Activated naive CD8-positive, alpha-beta T cell (primary cell): ENCODE results near the gene ANKRD55.

Experiments
- H3K27ac Mint-ChIP-seq: one replicate; pipeline ENCODE4 v1.8.0; 2021; ENCODE audit warnings: mixed read lengths
- H3K27me3 Mint-ChIP-seq: one replicate; pipeline ENCODE4 v1.8.0; 2021; ENCODE audit warnings: mixed read lengths
- H3K36me3 Mint-ChIP-seq: one replicate; pipeline ENCODE4 v1.8.0; 2021; ENCODE audit warnings: mixed read lengths
- H3K4me1 Mint-ChIP-seq: one replicate; pipeline ENCODE4 v1.8.0; 2021; ENCODE audit warnings: low read depth, mixed read lengths
- H3K4me3 Mint-ChIP-seq: one replicate; pipeline ENCODE4 v1.8.0; 2021; ENCODE audit warnings: mild to moderate bottlenecking, mixed read lengths
- H3K9me3 Mint-ChIP-seq: one replicate; pipeline ENCODE4 v1.8.0; 2021; ENCODE audit warnings: low read depth, mixed read lengths

The ANKRD55 gene

GRCh38 chr5:56072863-56073766, 160.0 kb downstream of the ANKRD55 start:
- H3K9me3 Mint-ChIP-seq: no peaks in the 10 kb centered on the region
- no peaks in the 10 kb centered on the region for H3K27me3 Mint-ChIP-seq
- no peak overlapping the region for H3K4me3 Mint-ChIP-seq
- no peaks in the 10 kb centered on the region for H3K36me3 Mint-ChIP-seq
- peak overlapping the region; percentile 59 for H3K27ac Mint-ChIP-seq
- peaks cover 69% of the 10 kb centered on the region for H3K4me1 Mint-ChIP-seq

DNA sequence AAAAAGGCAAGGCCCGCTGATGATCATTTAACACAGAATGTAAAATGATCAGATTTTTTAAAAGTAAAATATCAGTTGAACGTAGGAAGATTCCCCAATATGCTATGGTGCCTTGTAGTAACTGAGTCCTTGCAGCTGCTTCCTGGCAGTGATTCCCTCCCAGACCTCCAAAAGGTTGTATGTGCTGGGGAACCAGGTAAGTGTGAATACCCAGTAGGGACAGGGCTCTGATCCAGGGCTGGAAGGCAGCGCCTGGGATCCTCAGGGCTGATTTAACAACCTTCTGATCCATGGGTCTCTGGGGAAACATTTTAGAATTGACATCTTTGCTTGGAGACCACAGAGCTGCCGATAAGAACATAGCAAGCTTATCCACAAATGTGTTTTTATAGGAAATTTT, 161.7 kb downstream of the ANKRD55 start:
- peak overlapping the region; percentile 55 for H3K4me3 Mint-ChIP-seq
- peaks cover 73% of the 10 kb centered on the region for H3K4me1 Mint-ChIP-seq
- H3K27me3 Mint-ChIP-seq: no peaks in the 10 kb centered on the region
- H3K27ac Mint-ChIP-seq: peak overlapping the region; percentile 87
- no peaks in the 10 kb centered on the region for H3K9me3 Mint-ChIP-seq
- H3K36me3 Mint-ChIP-seq: peaks cover 2% of the 10 kb centered on the region

DNA sequence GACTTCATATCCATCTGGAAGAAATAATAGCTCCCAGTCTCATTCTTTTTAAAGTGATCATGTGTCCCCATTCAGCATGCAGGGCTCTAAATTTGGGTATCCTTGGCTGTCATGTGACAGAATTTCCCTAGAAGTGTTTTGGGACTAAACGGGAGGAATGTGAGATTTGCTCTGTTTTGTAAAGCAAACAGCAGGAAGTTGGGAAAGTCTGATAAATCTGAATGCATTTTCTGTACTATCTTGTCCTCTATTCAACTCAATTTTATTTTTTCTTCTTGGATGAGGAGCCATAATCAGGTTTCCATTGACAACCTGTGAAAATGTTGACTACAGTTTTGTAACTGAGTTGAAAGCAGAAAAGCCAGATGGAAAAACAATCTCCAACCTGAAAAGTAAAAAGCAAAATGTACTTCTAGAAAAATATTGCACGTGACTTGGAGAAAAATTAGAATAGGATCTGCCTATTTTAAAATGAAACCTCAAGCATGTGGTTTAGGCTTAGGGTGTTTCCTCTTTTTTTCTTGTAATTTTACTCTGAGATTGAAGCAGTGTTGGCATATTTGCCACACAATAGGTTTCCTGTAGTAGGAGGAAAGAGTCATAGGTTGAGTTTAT, 162.2 kb downstream of the ANKRD55 start:
- Mint-ChIP-seq H3K27me3 (no peaks in the 10 kb centered on the region), H3K36me3 (peaks cover 2% of the 10 kb centered on the region), H3K4me1 (peaks cover 72% of the 10 kb centered on the region), H3K9me3 (no peaks in the 10 kb centered on the region), H3K4me3 (peak overlapping the region; percentile 55), H3K27ac (peak overlapping the region; percentile 87)

GRCh38 chr5:56069652-56070226, 163.4 kb downstream of the ANKRD55 start:
- Mint-ChIP-seq H3K36me3 (peaks cover 2% of the 10 kb centered on the region), H3K27ac (no peak overlapping the region), H3K27me3 (no peaks in the 10 kb centered on the region), H3K4me3 (no peak overlapping the region), H3K9me3 (no peaks in the 10 kb centered on the region), H3K4me1 (peaks cover 71% of the 10 kb centered on the region)

- Mint-ChIP-seq H3K4me1 (peaks cover 62% of the 10 kb centered on the region), H3K27me3 (no peaks in the 10 kb centered on the region), H3K27ac (no peak overlapping the region)
Observed at GRCh38 chr5:56066931-56067450, 166.1 kb downstream of the ANKRD55 start.

GRCh38 chr5:56064984-56065383, 168.1 kb downstream of the ANKRD55 start:
- H3K27me3 Mint-ChIP-seq: no peaks in the 10 kb centered on the region
- H3K4me1 Mint-ChIP-seq: peaks cover 58% of the 10 kb centered on the region
- H3K36me3 Mint-ChIP-seq: peaks cover 7% of the 10 kb centered on the region
- no peak overlapping the region for H3K27ac Mint-ChIP-seq
- H3K4me3 Mint-ChIP-seq: no peak overlapping the region
- no peaks in the 10 kb centered on the region for H3K9me3 Mint-ChIP-seq

More at GRCh38 chr5:56066931-56067450, 166.1 kb downstream of the ANKRD55 start:
- Mint-ChIP-seq H3K9me3 (no peaks in the 10 kb centered on the region), H3K4me3 (no peak overlapping the region), H3K36me3 (peaks cover 2% of the 10 kb centered on the region)

DNA sequence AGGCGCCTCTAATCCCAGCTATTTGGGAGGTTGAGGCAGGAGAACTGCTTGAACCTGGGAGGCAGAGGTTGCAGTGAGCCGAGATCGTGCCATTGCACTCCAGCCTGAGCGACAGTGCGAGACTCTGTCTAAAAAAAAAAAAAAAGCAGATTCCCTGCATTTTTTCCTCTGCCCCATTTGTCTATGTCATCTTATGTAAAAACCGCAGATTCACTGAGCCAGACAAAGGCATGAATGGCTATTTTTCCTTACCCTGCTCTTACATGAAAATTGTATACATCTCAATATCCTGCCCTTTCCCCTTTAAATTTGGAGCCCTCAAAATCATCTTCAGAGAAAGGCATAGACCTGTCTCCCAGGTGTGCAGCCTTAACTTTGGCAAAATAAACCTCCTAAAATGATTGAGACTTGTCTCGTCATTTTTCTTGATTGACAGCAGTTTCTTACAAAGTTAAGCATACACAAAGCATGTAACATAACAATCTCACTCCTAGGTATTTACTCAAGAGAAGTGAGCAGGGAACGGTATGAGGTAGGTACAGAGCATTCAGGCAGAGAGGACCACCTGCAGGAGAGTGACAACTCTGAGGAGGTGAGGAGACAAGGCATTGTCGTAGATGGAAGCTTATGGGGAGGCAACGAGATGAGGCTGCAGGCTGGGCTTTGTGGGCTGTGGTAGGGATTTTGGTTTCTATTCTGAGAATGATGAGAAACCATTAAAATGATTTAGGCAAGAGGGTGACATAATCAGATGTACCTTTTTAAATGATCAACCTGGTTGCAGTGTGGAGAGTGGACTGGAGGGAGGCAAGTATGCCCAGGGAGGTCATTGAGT, 172.6 kb downstream of the ANKRD55 start:
- no peaks in the 10 kb centered on the region for H3K27me3 Mint-ChIP-seq
- H3K4me1 Mint-ChIP-seq: peaks cover 72% of the 10 kb centered on the region
- peak overlapping the region; percentile 56 for H3K4me3 Mint-ChIP-seq
- no peaks in the 10 kb centered on the region for H3K9me3 Mint-ChIP-seq
- H3K36me3 Mint-ChIP-seq: peaks cover 7% of the 10 kb centered on the region
- peak overlapping the region; percentile 78 for H3K27ac Mint-ChIP-seq

GRCh38 chr5:56059854-56060253, 173.3 kb downstream of the ANKRD55 start:
- H3K9me3 Mint-ChIP-seq: no peaks in the 10 kb centered on the region
- H3K4me1 Mint-ChIP-seq: peaks cover 72% of the 10 kb centered on the region
- no peaks in the 10 kb centered on the region for H3K27me3 Mint-ChIP-seq
- H3K36me3 Mint-ChIP-seq: peaks cover 9% of the 10 kb centered on the region
- peak overlapping the region; percentile 17 for H3K4me3 Mint-ChIP-seq
- H3K27ac Mint-ChIP-seq: no peak overlapping the region

DNA sequence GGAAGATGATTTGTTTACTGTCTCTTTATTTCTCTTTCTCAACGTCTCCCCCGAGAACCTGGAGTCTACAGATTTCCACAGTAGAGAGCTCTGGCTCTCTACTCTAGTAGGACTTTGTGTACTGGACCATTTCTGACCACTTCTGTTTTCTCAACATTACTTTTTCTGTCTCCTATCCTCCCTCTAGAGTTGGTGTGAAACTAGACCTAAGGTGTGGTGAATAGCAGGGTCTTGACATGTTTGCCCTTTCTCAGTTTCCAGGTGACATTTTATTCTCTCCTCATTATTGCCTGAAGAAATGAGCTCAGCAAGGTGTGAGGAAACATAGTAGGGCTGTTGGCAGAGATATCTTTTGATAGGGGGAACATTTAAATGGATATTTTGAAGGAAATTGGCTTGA, 176.3 kb downstream of the ANKRD55 start:
- Mint-ChIP-seq H3K4me1 (peaks cover 76% of the 10 kb centered on the region), H3K27ac (peak overlapping the region; percentile 77), H3K36me3 (peaks cover 19% of the 10 kb centered on the region), H3K9me3 (no peaks in the 10 kb centered on the region), H3K27me3 (no peaks in the 10 kb centered on the region), H3K4me3 (peak overlapping the region; percentile 3)

DNA sequence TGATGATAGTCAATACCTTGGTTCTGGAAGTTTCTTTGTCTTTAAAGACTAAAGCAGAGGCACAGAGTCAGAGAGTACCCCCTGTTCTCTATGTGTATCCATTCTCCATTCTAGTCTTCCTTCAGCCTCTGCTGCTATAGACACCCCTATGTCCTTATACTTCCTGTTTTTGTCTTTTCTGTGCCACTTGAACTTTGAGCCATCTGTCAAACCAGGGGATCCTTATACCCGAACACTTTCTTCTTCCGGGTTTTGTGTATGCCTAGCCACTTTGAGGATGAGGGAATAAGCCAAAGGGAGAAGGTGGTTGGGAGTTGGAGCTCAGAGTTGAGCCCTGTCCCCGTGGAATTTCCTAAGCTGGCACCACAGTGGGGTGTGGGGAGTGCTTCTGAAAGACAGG, 177.3 kb downstream of the ANKRD55 start:
- Mint-ChIP-seq H3K4me1 (peaks cover 78% of the 10 kb centered on the region), H3K9me3 (no peaks in the 10 kb centered on the region), H3K4me3 (peak overlapping the region; percentile 21), H3K27me3 (no peaks in the 10 kb centered on the region), H3K36me3 (peaks cover 18% of the 10 kb centered on the region), H3K27ac (peak overlapping the region; percentile 77)

- H3K4me3 Mint-ChIP-seq: peak overlapping the region; percentile 21
- peaks cover 77% of the 10 kb centered on the region for H3K4me1 Mint-ChIP-seq
- no peaks in the 10 kb centered on the region for H3K9me3 Mint-ChIP-seq
- H3K27ac Mint-ChIP-seq: peak overlapping the region; percentile 77
- no peaks in the 10 kb centered on the region for H3K27me3 Mint-ChIP-seq
- peaks cover 14% of the 10 kb centered on the region for H3K36me3 Mint-ChIP-seq
Observed at GRCh38 chr5:56055287-56055686, 177.8 kb downstream of the ANKRD55 start.

- H3K9me3 Mint-ChIP-seq: no peaks in the 10 kb centered on the region
- H3K36me3 Mint-ChIP-seq: peaks cover 14% of the 10 kb centered on the region
- no peak overlapping the region for H3K4me3 Mint-ChIP-seq
- H3K27ac Mint-ChIP-seq: no peak overlapping the region
- H3K4me1 Mint-ChIP-seq: peaks cover 75% of the 10 kb centered on the region
- H3K27me3 Mint-ChIP-seq: no peaks in the 10 kb centered on the region
Observed at GRCh38 chr5:56054666-56055065, 178.5 kb downstream of the ANKRD55 start.

DNA sequence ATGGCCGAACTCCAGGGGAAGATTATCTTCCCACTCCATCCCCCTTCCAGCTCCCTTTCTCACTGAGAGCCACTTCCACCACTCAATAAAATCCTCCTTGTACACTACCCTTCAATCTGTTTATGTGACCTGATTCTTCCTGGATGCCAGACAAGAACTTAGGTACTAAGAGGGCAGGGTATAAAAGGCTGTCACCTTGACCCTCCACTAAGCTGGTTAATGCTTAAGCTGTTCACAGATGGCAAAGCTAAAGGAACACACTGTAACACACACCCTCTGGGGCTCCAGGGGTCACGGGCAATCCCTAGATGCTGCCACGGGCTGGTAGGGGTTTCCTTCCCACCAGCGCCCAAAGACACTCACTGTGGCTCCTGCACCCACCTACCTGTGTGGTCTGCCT, 179.8 kb downstream of the ANKRD55 start:
- no peak overlapping the region for H3K4me3 Mint-ChIP-seq
- H3K27ac Mint-ChIP-seq: no peak overlapping the region
- H3K4me1 Mint-ChIP-seq: peaks cover 69% of the 10 kb centered on the region
- H3K9me3 Mint-ChIP-seq: no peaks in the 10 kb centered on the region
- H3K27me3 Mint-ChIP-seq: no peaks in the 10 kb centered on the region
- peaks cover 14% of the 10 kb centered on the region for H3K36me3 Mint-ChIP-seq

GRCh38 chr5:56052735-56053134, 180.4 kb downstream of the ANKRD55 start:
- H3K4me1 Mint-ChIP-seq: peaks cover 69% of the 10 kb centered on the region
- H3K27me3 Mint-ChIP-seq: no peaks in the 10 kb centered on the region
- H3K36me3 Mint-ChIP-seq: peaks cover 12% of the 10 kb centered on the region
- peak overlapping the region; percentile 23 for H3K27ac Mint-ChIP-seq
- no peak overlapping the region for H3K4me3 Mint-ChIP-seq
- H3K9me3 Mint-ChIP-seq: no peaks in the 10 kb centered on the region
